Fibroblast of villous mesenchyme (primary cell): ENCODE measurements around the gene SUPV3L1. TPM values are rescaled to one million over a fixed set of nuclear protein-coding genes. Genes with fewer than 3 reads are reported as not detected.

ENCODE experiments used
- DNase-seq: peaks from one replicate; pipeline ENCODE4 v3.0.0-alpha.2; 2010; ENCODE audit warnings: low read depth
- H3K4me3 ChIP-seq: 2 replicates; pipeline ENCODE4 v1.5.1; 2011; ENCODE audit warnings: low read depth, mild to moderate bottlenecking, low read length
- CTCF ChIP-seq: IDR thresholded peaks from 2 replicates; pipeline ENCODE4 v1.5.1; 2012; ENCODE audit warnings: low read depth, mild to moderate bottlenecking, low read length; ENCODE audit not compliant: insufficient read depth
- total RNA-seq: library from RNA; depleted of rRNA; stranded (reverse); fragments of >200 nt; gene quantifications from 2 replicates; pipeline ENCODE4 v1.2.3, GENCODE V29; 2012

Gene SUPV3L1
- total RNA-seq, 1 donor: 28.5 TPM

GRCh38 chr10:69226919-69227450, 47.0 kb downstream of the SUPV3L1 start:
- no peak overlapping the region for H3K4me3 ChIP-seq
- DNase-seq: no peak
- no peak for TF ChIP-seq CTCF

DNA sequence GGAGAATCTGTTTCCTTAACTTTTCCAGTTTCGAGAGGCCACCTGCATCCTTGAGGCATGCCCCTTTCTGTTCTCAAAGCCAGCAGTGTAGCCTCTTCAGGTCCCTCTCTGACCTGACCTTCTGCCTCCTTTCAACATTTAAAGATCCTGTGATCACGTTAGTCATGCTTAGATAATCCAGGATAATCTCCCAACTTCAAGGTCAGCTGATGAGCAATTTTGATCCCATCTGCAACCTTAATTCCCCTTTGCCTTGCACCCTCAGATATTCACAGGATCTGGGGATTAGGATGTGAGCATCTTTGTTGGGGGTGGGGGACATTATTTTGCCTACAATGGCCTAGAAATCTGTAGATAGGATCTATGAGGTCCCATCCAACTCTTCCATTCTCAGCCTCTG, 48.1 kb downstream of the SUPV3L1 start:
- peak; percentile 25 for DNase-seq
- TF ChIP-seq CTCF: no peak
- no peak overlapping the region for H3K4me3 ChIP-seq

DNA sequence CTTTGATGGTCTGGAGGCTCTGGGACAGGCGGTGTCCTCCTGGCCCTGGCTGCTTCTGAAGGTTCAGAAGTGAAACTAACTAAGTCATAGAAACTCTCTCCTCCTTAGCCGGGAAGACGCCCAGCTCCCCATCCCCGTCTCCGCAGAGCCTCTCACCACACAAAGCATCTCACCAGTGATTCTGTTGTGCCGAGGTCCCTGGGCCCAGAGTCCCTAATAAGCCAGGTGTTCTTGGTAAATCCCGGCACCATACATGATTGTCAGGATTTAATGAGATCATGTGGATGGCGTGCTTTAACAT, 49.5 kb downstream of the SUPV3L1 start:
- no peak overlapping the region for H3K4me3 ChIP-seq
- no peak for TF ChIP-seq CTCF
- no peak for DNase-seq

- no peak for TF ChIP-seq CTCF
- no peak overlapping the region for H3K4me3 ChIP-seq
- DNase-seq: no peak
Observed at GRCh38 chr10:69230128-69230527, 50.1 kb downstream of the SUPV3L1 start.

GRCh38 chr10:69232252-69232651, 52.2 kb downstream of the SUPV3L1 start:
- H3K4me3 ChIP-seq: no peak overlapping the region
- DNase-seq: peak; percentile 68
- TF ChIP-seq CTCF: no peak

GRCh38 chr10:69232736-69233480, 52.9 kb downstream of the SUPV3L1 start:
- no peak for TF ChIP-seq CTCF
- no peak for DNase-seq
- no peak overlapping the region for H3K4me3 ChIP-seq

DNA sequence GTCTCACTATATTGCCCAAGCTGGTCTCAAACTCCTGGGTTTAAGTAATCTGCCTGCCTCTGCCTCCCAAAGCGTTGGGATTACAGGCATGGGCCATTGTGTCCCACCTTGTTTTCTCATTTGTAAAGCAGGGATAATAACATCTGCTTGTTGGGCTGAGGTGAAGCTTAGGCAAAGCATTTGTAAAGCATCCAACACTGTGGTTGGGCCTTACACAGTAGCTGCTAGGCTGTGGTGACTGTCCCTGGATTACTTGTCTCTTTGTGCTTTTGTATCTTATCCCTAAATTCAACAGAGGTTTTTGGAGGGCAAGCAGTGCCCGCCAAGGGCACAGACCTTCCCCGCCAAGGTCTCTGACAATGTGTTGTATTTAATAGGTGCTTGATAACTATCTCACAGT, 54.4 kb downstream of the SUPV3L1 start:
- no peak overlapping the region for H3K4me3 ChIP-seq
- TF ChIP-seq CTCF: no peak
- DNase-seq: no peak
